Measurements from ENCODE around the gene MAP3K14.
A peak's percentile ranks its signal among the peaks of the same experiment; 100 is the strongest.

MAP3K14 gene

GRCh38 chr17:45292696-45293412 is 24.0 kb downstream of the MAP3K14 start:
- H3K4me3 Mint-ChIP-seq: peak overlapping the region; percentile 52
- no peaks in the 10 kb centered on the region for H3K9me3 Mint-ChIP-seq
- ATAC-seq (ENCODE audit: low read depth): no peak
- H3K36me3 Mint-ChIP-seq: peaks cover 8% of the 10 kb centered on the region
- peaks cover 48% of the 10 kb centered on the region for H3K4me1 Mint-ChIP-seq
- H3K27me3 Mint-ChIP-seq: no peaks in the 10 kb centered on the region
- peak overlapping the region; percentile 65 for H3K27ac Mint-ChIP-seq
- no peak for DNase-seq (ENCODE audit: low spot score in 2 of 2)

GRCh38 chr17:45291171-45291805 is 25.5 kb downstream of the MAP3K14 start:
- H3K36me3 Mint-ChIP-seq: peaks cover 14% of the 10 kb centered on the region
- H3K9me3 Mint-ChIP-seq: no peaks in the 10 kb centered on the region
- peak overlapping the region; percentile 67 for H3K27ac Mint-ChIP-seq
- DNase-seq (ENCODE audit: low spot score in 2 of 2) (no peak), ATAC-seq (ENCODE audit: low read depth) (peak; percentile 54)
- H3K4me1 Mint-ChIP-seq: peaks cover 42% of the 10 kb centered on the region
- no peaks in the 10 kb centered on the region for H3K27me3 Mint-ChIP-seq
- peak overlapping the region; percentile 48 for H3K4me3 Mint-ChIP-seq

GRCh38 chr17:45290269-45290765 is 26.5 kb downstream of the MAP3K14 start:
- ATAC-seq (ENCODE audit: low read depth) (no peak), DNase-seq (ENCODE audit: low spot score in 2 of 2) (no peak)
- Mint-ChIP-seq H3K36me3 (peaks cover 19% of the 10 kb centered on the region), H3K4me3 (no peak overlapping the region), H3K27me3 (no peaks in the 10 kb centered on the region), H3K27ac (peak overlapping the region; percentile 67), H3K9me3 (no peaks in the 10 kb centered on the region), H3K4me1 (peaks cover 34% of the 10 kb centered on the region)

- Mint-ChIP-seq H3K4me1 (peaks cover 34% of the 10 kb centered on the region), H3K27ac (peak overlapping the region; percentile 67), H3K4me3 (no peak overlapping the region), H3K9me3 (no peaks in the 10 kb centered on the region), H3K36me3 (peaks cover 26% of the 10 kb centered on the region), H3K27me3 (no peaks in the 10 kb centered on the region)
- ATAC-seq (ENCODE audit: low read depth) (no peak), DNase-seq (ENCODE audit: low spot score in 2 of 2) (no peak)
Observed at GRCh38 chr17:45289301-45290268, 27.2 kb downstream of the MAP3K14 start.

- peaks cover 31% of the 10 kb centered on the region for H3K36me3 Mint-ChIP-seq
- H3K27me3 Mint-ChIP-seq: no peaks in the 10 kb centered on the region
- DNase-seq (ENCODE audit: low spot score in 2 of 2) (no peak), ATAC-seq (ENCODE audit: low read depth) (no peak)
- H3K4me1 Mint-ChIP-seq: peaks cover 33% of the 10 kb centered on the region
- H3K9me3 Mint-ChIP-seq: no peaks in the 10 kb centered on the region
- H3K27ac Mint-ChIP-seq: no peak overlapping the region
- no peak overlapping the region for H3K4me3 Mint-ChIP-seq
Observed at GRCh38 chr17:45288825-45289224, 28.0 kb downstream of the MAP3K14 start.

- no peaks in the 10 kb centered on the region for H3K9me3 Mint-ChIP-seq
- ATAC-seq (ENCODE audit: low read depth) (no peak), DNase-seq (ENCODE audit: low spot score in 2 of 2) (no peak)
- no peak overlapping the region for H3K4me3 Mint-ChIP-seq
- peaks cover 33% of the 10 kb centered on the region for H3K36me3 Mint-ChIP-seq
- H3K27me3 Mint-ChIP-seq: no peaks in the 10 kb centered on the region
- H3K27ac Mint-ChIP-seq: no peak overlapping the region
- H3K4me1 Mint-ChIP-seq: peaks cover 26% of the 10 kb centered on the region
Observed at GRCh38 chr17:45287526-45288500, 29.0 kb downstream of the MAP3K14 start.

GRCh38 chr17:45286286-45286685 is 30.5 kb downstream of the MAP3K14 start:
- peak overlapping the region; percentile 41 for H3K27ac Mint-ChIP-seq
- DNase-seq (ENCODE audit: low spot score in 2 of 2) (no peak), ATAC-seq (ENCODE audit: low read depth) (no peak)
- no peaks in the 10 kb centered on the region for H3K9me3 Mint-ChIP-seq
- H3K4me3 Mint-ChIP-seq: no peak overlapping the region
- peaks cover 17% of the 10 kb centered on the region for H3K4me1 Mint-ChIP-seq
- peaks cover 33% of the 10 kb centered on the region for H3K36me3 Mint-ChIP-seq
- no peaks in the 10 kb centered on the region for H3K27me3 Mint-ChIP-seq

DNA sequence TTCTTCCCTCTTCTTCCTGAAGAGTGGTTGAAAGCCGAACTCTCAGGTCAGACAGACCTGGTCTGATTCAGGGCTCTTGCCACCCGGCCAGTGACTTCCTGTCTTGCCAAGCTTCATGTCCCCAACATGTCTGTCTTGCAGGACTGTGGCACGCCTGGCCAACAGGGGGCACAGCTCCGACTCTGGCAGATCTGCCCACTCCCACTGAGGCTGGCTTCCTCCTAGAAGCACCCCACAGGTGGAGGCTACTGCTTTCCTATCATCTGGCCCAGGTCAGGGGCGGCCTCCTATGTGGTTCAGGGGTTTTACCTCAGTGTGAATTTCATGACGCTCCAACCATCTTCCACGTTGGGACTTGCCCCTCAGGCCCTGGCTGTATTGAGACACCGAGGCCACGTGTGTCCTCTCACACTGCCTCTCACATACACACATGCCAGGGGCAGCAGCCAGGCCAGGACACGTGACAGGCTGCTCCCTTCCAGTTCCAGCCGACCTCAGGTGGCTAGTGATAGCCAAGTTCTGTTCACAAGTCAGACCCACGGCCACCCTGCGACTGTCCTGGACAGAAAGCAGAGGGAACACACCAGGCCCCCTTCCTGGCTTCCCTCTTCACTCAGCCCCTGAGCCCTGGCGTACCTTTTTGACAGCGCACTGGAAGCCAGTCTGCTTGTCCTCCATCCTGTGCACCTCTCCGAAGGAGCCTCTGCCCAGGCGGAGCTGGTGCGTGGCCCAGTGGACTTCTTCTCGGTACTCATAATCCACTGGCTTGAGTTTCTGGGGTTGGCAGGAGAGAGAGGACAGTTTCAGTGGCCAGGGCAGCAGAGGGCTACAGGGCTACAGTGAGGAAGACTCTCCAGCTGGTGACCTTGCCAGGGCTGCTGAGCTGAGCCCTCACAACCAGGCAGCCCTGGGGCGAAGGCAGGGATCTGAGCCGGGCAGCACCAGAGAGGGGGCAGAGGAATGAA is 32.4 kb downstream of the MAP3K14 start:
- Mint-ChIP-seq H3K9me3 (no peaks in the 10 kb centered on the region), H3K4me1 (peaks cover 5% of the 10 kb centered on the region), H3K27me3 (no peaks in the 10 kb centered on the region), H3K4me3 (no peak overlapping the region), H3K27ac (peak overlapping the region; percentile 68), H3K36me3 (peaks cover 28% of the 10 kb centered on the region)
- ATAC-seq (ENCODE audit: low read depth): peak; percentile 65
- DNase-seq (ENCODE audit: low spot score in 2 of 2): no peak

DNA sequence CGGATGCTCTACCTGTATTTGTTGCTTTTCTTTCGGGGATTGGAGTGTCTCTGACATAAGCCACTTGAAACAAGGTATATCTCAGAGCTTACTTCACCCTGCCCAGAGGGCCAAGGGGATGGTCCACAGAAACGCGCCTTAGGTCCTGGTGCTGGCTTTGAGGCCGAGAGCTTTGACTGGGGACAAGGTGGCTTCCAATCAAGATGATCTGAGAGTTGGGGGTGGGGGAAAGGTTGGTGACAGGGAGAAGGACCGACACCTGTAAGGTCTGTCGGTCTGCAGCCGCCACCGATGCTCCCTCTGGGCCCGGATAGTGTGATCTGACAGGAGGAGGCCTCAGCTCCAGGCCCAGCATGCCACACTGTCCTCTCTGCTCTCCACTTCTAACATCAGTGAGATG is 33.1 kb downstream of the MAP3K14 start:
- ATAC-seq (ENCODE audit: low read depth) (no peak), DNase-seq (ENCODE audit: low spot score in 2 of 2) (no peak)
- Mint-ChIP-seq H3K27ac (peak overlapping the region; percentile 68), H3K9me3 (no peaks in the 10 kb centered on the region), H3K4me3 (no peak overlapping the region), H3K36me3 (peaks cover 28% of the 10 kb centered on the region), H3K27me3 (no peaks in the 10 kb centered on the region), H3K4me1 (peaks cover 5% of the 10 kb centered on the region)

- H3K9me3 Mint-ChIP-seq: no peaks in the 10 kb centered on the region
- H3K27me3 Mint-ChIP-seq: no peaks in the 10 kb centered on the region
- peaks cover 5% of the 10 kb centered on the region for H3K4me1 Mint-ChIP-seq
- no peak overlapping the region for H3K27ac Mint-ChIP-seq
- no peak for ATAC-seq (ENCODE audit: low read depth)
- no peak for DNase-seq (ENCODE audit: low spot score in 2 of 2)
- no peak overlapping the region for H3K4me3 Mint-ChIP-seq
- peaks cover 28% of the 10 kb centered on the region for H3K36me3 Mint-ChIP-seq
Observed at GRCh38 chr17:45282683-45283644, 33.9 kb downstream of the MAP3K14 start.

DNA sequence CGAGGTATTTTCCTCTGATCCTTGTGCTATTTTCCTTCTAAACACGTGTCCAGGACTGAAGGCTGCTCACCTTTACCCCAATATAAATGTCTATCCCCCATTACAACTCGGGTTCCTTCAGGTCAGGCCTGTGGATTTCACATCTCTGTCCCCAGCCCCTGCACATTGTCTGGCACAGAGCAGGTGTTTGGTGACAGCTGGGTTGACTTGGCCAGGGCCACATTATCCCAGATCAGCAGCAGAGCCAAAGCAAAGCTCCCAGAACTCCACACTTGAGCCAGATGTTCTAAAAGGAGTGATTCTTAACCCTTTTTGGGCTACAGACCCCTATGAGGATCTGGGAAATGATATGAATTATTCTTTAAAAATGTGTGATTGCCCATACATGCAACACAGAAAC is 36.9 kb downstream of the MAP3K14 start:
- Mint-ChIP-seq H3K27me3 (no peaks in the 10 kb centered on the region), H3K27ac (peak overlapping the region; percentile 31), H3K4me1 (peaks cover 9% of the 10 kb centered on the region), H3K36me3 (peaks cover 13% of the 10 kb centered on the region), H3K4me3 (no peak overlapping the region), H3K9me3 (no peaks in the 10 kb centered on the region)
- no peak for ATAC-seq (ENCODE audit: low read depth)
- DNase-seq (ENCODE audit: low spot score in 2 of 2): no peak

All from memory B cell (primary cell).